Astrocyte of the cerebellum (primary cell): ENCODE data around the gene CES4A.
A peak's percentile ranks its signal among the peaks of the same experiment; 100 is the strongest.
"Not testable (repeated sequence)": the region's sequence is repeated elsewhere in the genome, so short reads cannot be mapped to it uniquely, and the experiment has no call there.

Experiments
- DNase-seq: peaks from one replicate; pipeline ENCODE4 v3.0.0-alpha.2; 2011; ENCODE audit warnings: low read depth
- H3K4me3 ChIP-seq: 2 replicates; pipeline ENCODE4 v1.5.1; 2011; ENCODE audit warnings: mild to moderate bottlenecking, low read depth, low read length, moderate library complexity
- in situ Hi-C: cut with HindIII; loops from 2 replicates; pipeline ENCODE4 v1.10.0; 2017; ENCODE audit warnings: low sequenced_read_pairs
- TF ChIP-seq, protein P1 (sequence below): IDR thresholded peaks from 2 replicates; pipeline ENCODE4 v1.5.1; 2012; ENCODE audit warnings: low read length, low read depth, moderate library complexity, mild to moderate bottlenecking; ENCODE audit errors: missing control alignments

CES4A gene

DNA sequence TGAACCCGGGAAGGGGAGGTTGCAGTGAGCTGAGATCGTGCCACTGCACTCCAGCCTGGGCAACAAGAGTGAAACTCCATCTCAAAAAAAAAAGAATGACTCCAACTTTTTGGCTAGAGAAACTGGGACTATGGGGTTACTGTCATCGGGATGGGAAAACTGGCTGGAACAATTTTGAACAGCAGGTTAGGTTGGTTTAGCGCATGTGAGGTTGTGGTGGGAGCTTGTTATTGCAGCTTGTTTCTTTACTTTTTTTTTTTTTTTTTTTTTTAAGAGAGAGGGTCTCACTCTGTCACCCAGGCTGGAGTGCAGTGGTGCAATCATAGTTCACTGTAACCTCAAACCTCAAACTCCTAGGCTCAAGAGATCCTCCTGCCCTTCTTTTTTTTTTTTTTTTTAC, 53.1 kb downstream of the CES4A start:
- in situ Hi-C loops = loop anchor here (5.0 kb wide), 1 partner anchor 101 kb away; no protein-coding TSS in a partner anchor
- DNase-seq, H3K4me3 ChIP-seq: not testable (repeated sequence)
- TF ChIP-seq, protein P1, sequence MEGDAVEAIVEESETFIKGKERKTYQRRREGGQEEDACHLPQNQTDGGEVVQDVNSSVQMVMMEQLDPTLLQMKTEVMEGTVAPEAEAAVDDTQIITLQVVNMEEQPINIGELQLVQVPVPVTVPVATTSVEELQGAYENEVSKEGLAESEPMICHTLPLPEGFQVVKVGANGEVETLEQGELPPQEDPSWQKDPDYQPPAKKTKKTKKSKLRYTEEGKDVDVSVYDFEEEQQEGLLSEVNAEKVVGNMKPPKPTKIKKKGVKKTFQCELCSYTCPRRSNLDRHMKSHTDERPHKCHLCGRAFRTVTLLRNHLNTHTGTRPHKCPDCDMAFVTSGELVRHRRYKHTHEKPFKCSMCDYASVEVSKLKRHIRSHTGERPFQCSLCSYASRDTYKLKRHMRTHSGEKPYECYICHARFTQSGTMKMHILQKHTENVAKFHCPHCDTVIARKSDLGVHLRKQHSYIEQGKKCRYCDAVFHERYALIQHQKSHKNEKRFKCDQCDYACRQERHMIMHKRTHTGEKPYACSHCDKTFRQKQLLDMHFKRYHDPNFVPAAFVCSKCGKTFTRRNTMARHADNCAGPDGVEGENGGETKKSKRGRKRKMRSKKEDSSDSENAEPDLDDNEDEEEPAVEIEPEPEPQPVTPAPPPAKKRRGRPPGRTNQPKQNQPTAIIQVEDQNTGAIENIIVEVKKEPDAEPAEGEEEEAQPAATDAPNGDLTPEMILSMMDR = peak; percentile 6

DNA sequence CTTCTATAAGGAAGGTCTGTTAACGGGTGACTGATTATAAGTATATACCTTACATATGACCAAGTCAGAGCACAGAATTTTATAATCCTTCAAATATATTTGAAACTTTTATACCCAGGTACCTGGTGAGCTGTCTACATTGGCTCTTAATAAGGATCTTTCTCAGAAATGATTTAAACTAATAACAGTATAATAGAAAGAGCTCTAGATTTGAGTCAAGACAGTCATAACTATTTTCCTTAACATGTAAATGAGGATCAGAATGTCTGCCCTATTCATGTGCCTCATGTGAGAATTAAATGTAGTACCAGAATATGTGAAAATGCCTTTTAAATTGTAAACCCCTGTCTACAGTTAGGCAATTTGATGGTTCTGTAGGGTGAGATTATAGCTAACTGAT, 55.0 kb downstream of the CES4A start:
- no peak for DNase-seq
- no peak overlapping the region for H3K4me3 ChIP-seq
- in situ Hi-C loops = loop anchor here (5.0 kb wide), 1 partner anchor 99 kb away; no protein-coding TSS in a partner anchor
- TF ChIP-seq, protein P1 = no peak

DNA sequence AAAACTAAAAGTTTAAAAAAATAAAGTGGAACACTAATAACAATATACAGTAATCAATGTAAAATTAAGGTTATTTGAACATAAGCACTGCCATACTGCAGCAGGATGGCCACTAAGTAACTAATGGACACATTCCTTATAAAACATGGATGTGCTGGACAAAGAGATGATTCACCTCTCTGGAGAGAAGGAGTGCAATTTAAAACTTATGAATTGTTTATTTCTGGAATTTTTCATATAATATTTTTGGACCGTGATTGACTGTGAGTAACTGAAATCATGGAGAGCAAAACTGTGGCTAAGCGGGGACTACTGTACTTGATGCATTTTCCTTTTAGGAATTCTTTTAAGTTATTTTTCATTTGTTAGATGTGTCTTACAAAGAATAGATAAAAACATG, 62.4 kb downstream of the CES4A start:
- no peak overlapping the region for H3K4me3 ChIP-seq
- in situ Hi-C loops = no loop called here
- TF ChIP-seq, protein P1 = no peak
- no peak for DNase-seq

DNA sequence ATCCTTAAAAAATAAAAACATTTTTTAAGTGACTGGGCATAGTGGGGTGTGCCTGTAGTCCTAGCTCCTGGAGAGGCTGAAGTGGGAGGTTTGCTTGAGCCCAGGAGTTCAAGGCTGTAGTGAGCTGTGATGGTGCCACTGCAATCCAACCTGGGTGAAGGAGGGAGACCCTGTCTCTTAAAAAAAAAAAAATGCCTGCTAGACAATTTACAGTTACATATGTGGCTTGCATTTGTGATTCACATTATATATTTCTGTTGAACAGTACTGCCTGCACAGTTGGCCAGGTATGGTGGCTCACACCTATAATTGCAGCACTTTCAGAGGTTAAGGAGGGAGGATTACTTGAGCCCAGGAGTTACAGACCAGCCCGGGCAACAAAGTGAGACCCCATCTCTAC, 64.0 kb downstream of the CES4A start:
- DNase-seq = no peak
- H3K4me3 ChIP-seq = no peak overlapping the region
- in situ Hi-C loops = no loop called here
- TF ChIP-seq, protein P1 = no peak

DNA sequence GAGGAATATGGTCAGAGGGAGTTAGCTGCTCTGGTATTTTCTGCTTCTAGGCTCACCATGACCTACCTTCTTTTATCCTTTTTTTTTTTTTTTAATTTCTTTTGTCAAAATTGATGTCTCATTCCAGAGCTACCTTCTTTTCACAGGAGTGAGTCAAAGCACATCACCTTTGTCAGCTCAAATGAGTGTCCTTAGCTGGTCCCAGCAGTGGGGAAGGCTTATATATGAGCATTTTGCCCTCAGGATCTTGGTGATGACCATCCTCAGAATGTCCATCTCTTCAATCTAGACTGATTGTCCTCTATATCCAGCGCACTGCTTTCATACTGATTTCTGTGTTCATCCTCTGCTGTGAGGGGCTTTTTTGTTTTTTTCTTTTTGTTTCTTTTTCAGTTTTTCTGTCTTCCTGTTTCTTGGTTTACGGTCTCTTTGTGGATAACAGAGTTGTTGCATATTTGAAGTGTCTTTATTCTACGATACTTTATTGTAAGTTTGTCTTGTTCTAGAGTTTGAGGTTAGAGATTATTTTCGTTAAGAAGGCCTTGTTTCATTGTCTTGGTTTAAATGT, 65.5 kb downstream of the CES4A start:
- in situ Hi-C loops = no loop called here
- H3K4me3 ChIP-seq = no peak overlapping the region
- TF ChIP-seq, protein P1 = no peak
- DNase-seq = no peak

DNA sequence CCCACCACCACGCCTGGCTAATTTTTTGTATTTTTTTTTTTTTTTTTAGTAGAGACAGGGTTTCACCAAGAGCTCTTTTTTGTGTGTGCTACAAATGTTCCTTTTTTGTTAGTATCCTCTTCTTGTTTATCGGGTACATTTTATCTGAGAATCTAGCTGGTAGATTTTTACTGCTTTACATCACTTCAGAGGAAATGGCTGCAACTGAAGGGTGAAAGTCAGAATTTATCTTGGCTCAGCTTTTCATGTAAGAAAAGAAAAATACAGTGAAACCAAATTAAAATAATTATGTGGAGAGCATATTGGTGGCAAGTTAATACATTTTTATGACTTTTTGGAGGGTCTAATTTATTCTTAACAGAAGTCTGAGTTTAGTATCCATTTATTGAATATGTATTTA, 66.5 kb downstream of the CES4A start:
- H3K4me3 ChIP-seq = no peak overlapping the region
- DNase-seq = no peak
- in situ Hi-C loops = no loop called here
- TF ChIP-seq, protein P1 = no peak
